ENCODE measurements around the gene VCL. TPM values are rescaled to one million over a fixed set of nuclear protein-coding genes. Genes with fewer than 3 reads are reported as not detected.

VCL gene
- total and polyA plus RNA-seq, 4 donors, result 4.3 to 37.8 (median 17.3) TPM

- TF ChIP-seq CTCF (IDR thresholded peaks at IDR 0.05; ENCODE audit: low read depth, low read length, missing input control), result no peak
Observed at GRCh38 chr10:74034301-74034700, 36.4 kb downstream of the VCL start (continued).

GRCh38 chr10:74035303-74035702 lies 37.4 kb downstream of the VCL start:
- WGBS, result 40% methylated on average over 1 of the region's 1 CpG
- H3K9ac ChIP-seq (ENCODE audit: low read depth in 1 of 2, low read length in 2 of 2), result no peak overlapping the region
- H3K9me3 ChIP-seq (ENCODE audit: control insufficient read depth in 4 of 4, low read length in 3 of 4), result no peaks in the 10 kb centered on the region
- no peak overlapping the region for H3K4me3 ChIP-seq (ENCODE audit: low read depth in 1 of 3, low read length in 3 of 3)
- H3K4me1 ChIP-seq (ENCODE audit: control insufficient read depth in 4 of 4, insufficient read depth in 4 of 4, low read length in 3 of 4), result peaks cover 0 to 23% (median 14%) of the 10 kb centered on the region in 4 donors
- no peak overlapping the region for H3K27ac ChIP-seq (ENCODE audit: low read depth in 1 of 2, low read length in 2 of 2)
- DNase-seq (ENCODE audit: low spot score), result no peak
- H3K27me3 ChIP-seq (ENCODE audit: control insufficient read depth in 4 of 4, insufficient read depth in 4 of 4, low read length in 3 of 4), result no peaks in the 10 kb centered on the region
- TF ChIP-seq RAD21 (IDR thresholded peaks at IDR 0.05), result peak in 1 of 2 donors; percentile 18
- TF ChIP-seq JUND (IDR thresholded peaks at IDR 0.05), result no peak
- no peak for TF ChIP-seq TAF1 (conservative IDR thresholded peaks at IDR 0.05)
- TF ChIP-seq NR2F2 (IDR thresholded peaks at IDR 0.05), result no peak
- no peaks in the 10 kb centered on the region for H3K36me3 ChIP-seq (ENCODE audit: control insufficient read depth in 4 of 4, insufficient read depth in 3 of 4, low read depth in 1 of 4, low read length in 3 of 4)

- Histone ChIP-seq H3K4me1 (ENCODE audit: control insufficient read depth in 4 of 4, insufficient read depth in 4 of 4, low read length in 3 of 4) (peaks cover 0 to 23% (median 14%) of the 10 kb centered on the region in 4 donors), H3K27me3 (ENCODE audit: control insufficient read depth in 4 of 4, insufficient read depth in 4 of 4, low read length in 3 of 4) (no peaks in the 10 kb centered on the region), H3K27ac (ENCODE audit: low read depth in 1 of 2, low read length in 2 of 2) (no peak overlapping the region), H3K9me3 (ENCODE audit: control insufficient read depth in 4 of 4, low read length in 3 of 4) (no peaks in the 10 kb centered on the region), H3K36me3 (ENCODE audit: control insufficient read depth in 4 of 4, insufficient read depth in 3 of 4, low read depth in 1 of 4, low read length in 3 of 4) (no peaks in the 10 kb centered on the region), H3K9ac (ENCODE audit: low read depth in 1 of 2, low read length in 2 of 2) (no peak overlapping the region), H3K4me3 (ENCODE audit: low read depth in 1 of 3, low read length in 3 of 3) (no peak overlapping the region)
- no peak for DNase-seq (ENCODE audit: low spot score)
- 87% methylated on average over 4 of the region's 4 CpGs for WGBS
- TF ChIP-seq FOXA2 (IDR thresholded peaks at IDR 0.05) (no peak), RAD21 (IDR thresholded peaks at IDR 0.05) (no peak), HNF4A (conservative IDR thresholded peaks at IDR 0.05) (no peak), TAF1 (conservative IDR thresholded peaks at IDR 0.05) (no peak), HNF4G (IDR thresholded peaks at IDR 0.05) (no peak), CTCF (IDR thresholded peaks at IDR 0.05; ENCODE audit: low read depth, low read length, missing input control) (no peak), MAX (IDR thresholded peaks at IDR 0.05) (no peak), YY1 (IDR thresholded peaks at IDR 0.05) (no peak), ZBTB33 (IDR thresholded peaks at IDR 0.05) (no peak), GABPA (IDR thresholded peaks at IDR 0.05 in 1 of 2, conservative IDR thresholded peaks at IDR 0.05 in 1 of 2) (no peak), RXRA (IDR thresholded peaks at IDR 0.05) (no peak)
Observed at GRCh38 chr10:74036474-74036873, 38.6 kb downstream of the VCL start.
